RWPE1 (cell line): ENCODE measurements around the gene MRPL12.
"Not testable (repeated sequence)": the region's sequence is repeated elsewhere in the genome, so short reads cannot be mapped to it uniquely, and the experiment has no call there.

Experiments used
- CTCF ChIA-PET: fragments of 350-600 bp; sonication (Branson Sonifier 250); formaldehyde crosslinking; extraction: SDS; loops from one replicate; lab custom pipeline; 2021; lab: Yijun Ruan, JAX
- POLR2A ChIA-PET: fragments of 400-600 bp; formaldehyde crosslinking; extraction: SDS; loops from one replicate; lab custom pipeline; 2020; ENCODE audit warnings: antibody characterized with exemption; ENCODE audit not compliant: low non-redundant PET; lab: Yijun Ruan, JAX
- DNase-seq: peaks from one replicate; pipeline ENCODE4 v3.0.0; 2012; ENCODE audit warnings: low spot score
- H3K27ac ChIP-seq: fragments of 450-650 bp; 2 replicates; pipeline ENCODE4 v1.5.1; 2017
- CTCF ChIP-seq: fragments of 450-650 bp; conservative IDR thresholded peaks from 2 replicates; pipeline ENCODE4 v1.5.1; 2017; ENCODE audit warnings: low read depth, mild to moderate bottlenecking

Gene MRPL12

GRCh38 chr17:81737947-81738800 lies 35.0 kb downstream of the MRPL12 start:
- no peak for DNase-seq
- H3K27ac ChIP-seq, result peak overlapping the region; percentile 46
- TF ChIP-seq CTCF, result no peak
- ChIA-PET CTCF (no interaction called here), POLR2A (no interaction called here)

GRCh38 chr17:81738801-81739393 lies 35.7 kb downstream of the MRPL12 start:
- ChIA-PET POLR2A (no interaction called here), CTCF (no interaction called here)
- peak overlapping the region; percentile 46 for H3K27ac ChIP-seq
- DNase-seq, result no peak
- no peak for TF ChIP-seq CTCF

- peak overlapping the region; percentile 46 for H3K27ac ChIP-seq
- CTCF ChIA-PET, POLR2A ChIA-PET, DNase-seq: not testable (repeated sequence)
These were observed 36.4 kb downstream of the MRPL12 start for GRCh38 chr17:81739593-81739992.

GRCh38 chr17:81740395-81740961 lies 37.3 kb downstream of the MRPL12 start:
- POLR2A ChIA-PET, result no interaction called here
- no peak for TF ChIP-seq CTCF
- CTCF ChIA-PET, result no interaction called here
- peak overlapping the region; percentile 19; the same call in 1 of the 2 replicates for H3K27ac ChIP-seq
- no peak for DNase-seq

GRCh38 chr17:81741049-81741593 lies 38.0 kb downstream of the MRPL12 start:
- H3K27ac ChIP-seq, result peak overlapping the region; percentile 47
- ChIA-PET POLR2A (no interaction called here), CTCF (no interaction called here)
- no peak for TF ChIP-seq CTCF
- DNase-seq, result no peak

- peak overlapping the region; percentile 47 for H3K27ac ChIP-seq
- no peak for DNase-seq
- POLR2A ChIA-PET, result no interaction called here
- no peak for TF ChIP-seq CTCF
- CTCF ChIA-PET, result no interaction called here
These were observed 38.7 kb downstream of the MRPL12 start for GRCh38 chr17:81741594-81742452.
